HUES6 (cell line): Measurements from ENCODE around the gene ZCCHC24.

ENCODE experiments used
- H3K27ac ChIP-seq: 2 replicates; pipeline ENCODE4 v1.7.0; 2013; ENCODE audit warnings: low read depth, mild to moderate bottlenecking, low read length, inconsistent platforms
- H3K27me3 ChIP-seq: 2 replicates; pipeline ENCODE4 v1.6.1; 2013; ENCODE audit warnings: low read length; ENCODE audit not compliant: control insufficient read depth, insufficient read depth
- H3K36me3 ChIP-seq: 2 replicates; pipeline ENCODE4 v1.6.1; 2013; ENCODE audit warnings: low read length; ENCODE audit not compliant: control insufficient read depth, insufficient read depth
- H3K4me1 ChIP-seq: 2 replicates; pipeline ENCODE4 v1.6.1; 2013; ENCODE audit warnings: low read length; ENCODE audit not compliant: control insufficient read depth, insufficient read depth
- H3K4me3 ChIP-seq: 2 replicates; pipeline ENCODE4 v1.5.1; 2013; ENCODE audit warnings: low read depth, low read length
- H3K9ac ChIP-seq: one replicate; pipeline ENCODE4 v1.6.1; 2013; ENCODE audit warnings: mild to moderate bottlenecking, low read length
- H3K9me3 ChIP-seq: 2 replicates; pipeline ENCODE4 v1.6.1; 2013; ENCODE audit warnings: low read depth, low read length; ENCODE audit not compliant: control insufficient read depth, insufficient read depth

ZCCHC24 gene

DNA sequence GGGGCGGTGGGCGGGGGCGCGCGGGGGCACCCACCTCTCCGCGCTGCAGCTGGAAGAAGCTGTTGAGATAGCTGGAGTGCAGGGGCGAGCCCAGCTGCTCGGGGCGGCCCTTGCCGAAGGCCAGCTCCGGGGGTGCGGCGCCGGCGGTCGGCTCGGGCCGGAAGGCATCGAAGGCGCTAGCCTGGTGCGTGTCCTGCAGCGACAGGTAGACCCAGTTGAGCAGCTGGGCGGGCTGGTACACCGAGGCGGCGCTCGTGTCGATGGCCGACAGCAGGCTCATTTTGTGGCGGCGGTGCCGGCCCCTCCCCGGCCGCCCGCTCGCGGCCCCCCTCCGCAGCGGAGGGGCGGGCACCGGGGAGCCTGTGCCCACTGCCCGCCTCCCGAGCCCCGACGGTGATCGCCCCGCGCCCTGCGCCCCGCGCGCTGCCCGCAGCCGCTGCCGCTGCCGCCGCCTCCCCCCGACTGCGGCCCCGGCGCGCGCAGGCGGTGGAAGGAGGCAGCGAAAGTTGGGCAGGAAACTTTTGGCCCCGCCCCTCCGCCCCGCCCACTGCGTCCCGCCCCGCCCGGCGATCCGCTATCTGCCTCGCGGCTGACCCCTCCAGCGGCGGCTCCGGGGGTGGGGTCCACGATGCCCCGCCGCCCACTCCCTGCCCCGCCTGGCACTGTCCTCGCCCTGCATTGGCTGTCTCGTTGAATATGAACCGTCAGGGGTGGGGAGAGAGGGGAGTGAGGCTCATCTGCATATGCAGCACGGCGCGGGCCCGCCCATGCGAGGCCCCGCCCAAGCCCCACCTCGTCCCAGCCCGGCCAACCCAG lies at the start of gene ZCCHC24:
ZCCHC24 (minus strand) TSS at position 464 of the 816 bp plus-strand sequence; CDS start at position 280, 184 bp downstream.
- Histone ChIP-seq H3K36me3 (no peaks in the 10 kb centered on the region), H3K9me3 (no peaks in the 10 kb centered on the region), H3K27me3 (peaks cover 31% of the 10 kb centered on the region), H3K27ac (no peak within 1 kb of the TSS), H3K9ac (peak within 1 kb of the TSS; percentile 74), H3K4me1 (peaks cover 28% of the 10 kb centered on the region), H3K4me3 (peak within 1 kb of the TSS; percentile 80)

DNA sequence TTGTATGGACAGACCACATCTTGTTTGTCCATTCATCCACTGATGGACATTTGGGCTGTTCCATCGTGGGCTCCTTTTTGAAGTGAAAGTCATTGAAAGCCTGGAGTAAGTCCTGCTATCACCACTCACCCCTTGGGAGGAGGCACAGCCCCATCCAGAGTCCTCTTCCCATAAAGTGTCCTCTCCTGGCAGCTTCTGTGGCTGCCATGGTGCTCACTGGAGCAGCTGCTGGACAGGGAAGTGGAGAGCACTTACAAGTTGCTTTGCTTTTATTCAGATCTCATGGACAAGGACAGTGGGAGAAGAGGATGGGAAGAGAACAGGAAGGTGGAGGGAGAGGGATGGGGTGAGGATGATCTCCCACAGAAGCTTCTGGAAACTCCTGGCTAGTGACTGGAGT lies 48.4 kb upstream of the ZCCHC24 start:
- Histone ChIP-seq H3K4me3 (no peak overlapping the region), H3K9me3 (peaks cover 11% of the 10 kb centered on the region; the same call in 1 of the 2 replicates), H3K27me3 (peaks cover 15% of the 10 kb centered on the region; the same call in 1 of the 2 replicates), H3K9ac (no peak overlapping the region), H3K36me3 (no peaks in the 10 kb centered on the region), H3K27ac (no peak overlapping the region), H3K4me1 (peaks cover 9% of the 10 kb centered on the region; the same call in 1 of the 2 replicates)

DNA sequence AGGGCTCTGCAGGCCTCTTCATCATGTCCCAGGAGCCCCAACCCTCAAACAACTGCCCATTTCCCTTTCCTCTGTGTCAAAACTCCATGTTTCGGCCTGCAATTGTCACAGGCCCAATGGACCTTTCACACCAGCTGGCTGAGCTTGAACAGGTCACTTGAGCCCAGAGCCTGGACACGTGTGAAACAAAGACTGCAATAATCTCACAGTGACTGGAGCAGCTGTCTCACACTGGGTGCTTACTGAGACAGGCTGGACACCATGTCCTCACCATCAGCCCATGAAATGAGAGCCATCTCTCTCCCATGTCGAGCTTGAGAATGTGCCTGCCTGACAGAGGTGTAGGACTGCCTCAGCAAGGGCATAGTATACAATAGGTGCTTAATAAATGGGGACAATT lies 47.4 kb upstream of the ZCCHC24 start:
- H3K4me3 ChIP-seq, result no peak overlapping the region
- H3K9me3 ChIP-seq, result peaks cover 11% of the 10 kb centered on the region; the same call in 1 of the 2 replicates
- no peak overlapping the region for H3K27ac ChIP-seq
- H3K36me3 ChIP-seq, result no peaks in the 10 kb centered on the region
- no peak overlapping the region for H3K9ac ChIP-seq
- peaks cover 15% of the 10 kb centered on the region; the same call in 1 of the 2 replicates for H3K27me3 ChIP-seq
- H3K4me1 ChIP-seq, result peaks cover 17% of the 10 kb centered on the region; the same call in 1 of the 2 replicates

DNA sequence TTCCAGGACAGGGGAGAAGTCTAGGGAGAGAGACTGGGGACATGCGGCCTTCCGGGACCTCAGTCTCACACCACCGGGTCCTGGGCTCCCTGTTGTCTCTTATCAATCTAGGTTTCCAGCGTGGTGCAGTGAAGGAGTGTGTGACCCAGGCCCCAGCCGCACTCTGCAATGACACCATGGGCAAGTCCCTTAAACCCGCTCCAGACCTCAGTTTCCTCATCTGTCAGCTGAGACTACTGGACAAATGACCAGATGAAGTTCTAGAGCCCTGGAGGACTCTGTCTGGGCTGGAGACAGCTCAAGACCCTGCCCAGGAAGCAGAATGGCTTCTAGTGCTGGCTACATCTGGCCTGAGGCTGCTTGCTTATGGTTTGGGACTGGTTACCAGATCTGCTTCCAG lies 46.8 kb upstream of the ZCCHC24 start:
- Histone ChIP-seq H3K36me3 (no peaks in the 10 kb centered on the region), H3K9ac (no peak overlapping the region), H3K9me3 (peaks cover 11% of the 10 kb centered on the region; the same call in 1 of the 2 replicates), H3K27ac (no peak overlapping the region), H3K4me3 (no peak overlapping the region), H3K27me3 (peaks cover 15% of the 10 kb centered on the region; the same call in 1 of the 2 replicates), H3K4me1 (peaks cover 21% of the 10 kb centered on the region; the same call in 1 of the 2 replicates)

DNA sequence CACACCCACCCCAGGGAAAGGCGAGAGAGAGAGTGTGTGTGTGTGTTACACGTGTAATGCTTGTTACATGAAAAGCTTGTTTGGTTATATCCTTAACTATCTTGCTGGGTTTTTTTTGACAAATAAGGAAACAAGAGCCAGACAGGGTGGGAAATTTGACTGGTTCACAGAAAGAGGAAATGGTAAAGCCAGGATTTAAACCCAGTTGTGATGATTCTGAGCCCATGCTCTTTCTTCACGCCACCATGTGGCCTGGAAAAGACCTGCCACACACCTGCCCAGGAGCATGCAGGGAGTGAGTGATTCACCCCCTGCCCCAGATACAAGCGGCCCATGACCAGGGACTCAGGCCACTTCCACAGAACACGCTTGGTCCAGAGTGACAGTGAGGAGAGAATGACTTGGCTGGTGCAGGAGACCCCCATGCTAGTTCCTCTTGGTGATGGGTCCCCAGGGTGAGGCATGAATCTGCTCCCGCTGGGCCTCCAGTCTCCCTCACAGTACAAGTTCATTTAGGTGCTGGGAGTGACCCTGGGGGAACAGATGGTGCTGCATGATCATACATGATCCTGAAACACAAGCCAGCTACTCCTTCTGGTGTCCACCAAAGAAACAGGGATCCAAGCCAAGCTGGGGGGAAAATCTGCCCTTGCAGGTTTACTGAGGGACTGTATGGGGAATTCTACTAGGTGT lies 45.9 kb upstream of the ZCCHC24 start:
- Histone ChIP-seq H3K9me3 (peaks cover 4% of the 10 kb centered on the region; the same call in 1 of the 2 replicates), H3K4me1 (peaks cover 21% of the 10 kb centered on the region; the same call in 1 of the 2 replicates), H3K27ac (no peak overlapping the region), H3K36me3 (no peaks in the 10 kb centered on the region), H3K9ac (no peak overlapping the region), H3K27me3 (peaks cover 12% of the 10 kb centered on the region; the same call in 1 of the 2 replicates), H3K4me3 (no peak overlapping the region)

DNA sequence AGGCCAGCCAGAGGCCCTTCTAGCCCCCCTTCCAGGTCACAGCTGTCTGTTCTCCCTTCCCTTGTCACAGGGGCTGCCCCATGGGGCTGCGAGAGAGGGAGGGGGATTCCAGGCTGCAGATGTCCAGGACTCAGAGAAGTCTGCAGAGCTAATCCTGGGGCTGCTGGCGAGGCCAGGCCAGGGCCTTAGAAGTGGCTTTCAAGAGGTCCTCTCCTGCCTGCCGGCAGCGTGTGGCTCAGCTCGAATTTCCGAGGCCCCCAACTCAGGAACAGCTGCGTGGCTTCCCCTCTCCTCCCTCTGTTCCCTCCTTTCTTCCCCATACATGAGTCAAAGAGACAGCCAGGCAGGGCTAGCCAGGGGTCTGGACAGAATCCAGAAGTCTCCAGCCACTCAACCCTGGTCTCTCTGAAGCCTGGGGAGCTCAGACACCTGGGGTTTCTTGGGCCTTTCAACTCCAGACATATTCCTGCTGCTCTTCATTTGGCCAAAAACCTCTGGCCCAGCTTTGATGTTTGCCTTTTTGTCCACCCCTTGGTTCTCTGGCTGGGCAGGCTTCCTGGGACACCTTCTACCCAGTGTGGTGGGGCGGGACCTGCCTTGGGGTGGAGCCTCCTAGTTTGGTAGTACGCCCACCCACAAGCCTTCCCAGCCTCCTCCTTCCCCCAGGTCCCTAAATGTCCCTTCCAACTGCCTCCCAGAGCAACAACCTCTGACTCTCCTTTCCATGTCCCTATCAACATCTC lies 45.1 kb upstream of the ZCCHC24 start:
- peaks cover 12% of the 10 kb centered on the region; the same call in 1 of the 2 replicates for H3K27me3 ChIP-seq
- no peaks in the 10 kb centered on the region for H3K9me3 ChIP-seq
- no peak overlapping the region for H3K4me3 ChIP-seq
- H3K4me1 ChIP-seq, result peaks cover 21% of the 10 kb centered on the region; the same call in 1 of the 2 replicates
- no peak overlapping the region for H3K27ac ChIP-seq
- H3K9ac ChIP-seq, result no peak overlapping the region
- no peaks in the 10 kb centered on the region for H3K36me3 ChIP-seq

DNA sequence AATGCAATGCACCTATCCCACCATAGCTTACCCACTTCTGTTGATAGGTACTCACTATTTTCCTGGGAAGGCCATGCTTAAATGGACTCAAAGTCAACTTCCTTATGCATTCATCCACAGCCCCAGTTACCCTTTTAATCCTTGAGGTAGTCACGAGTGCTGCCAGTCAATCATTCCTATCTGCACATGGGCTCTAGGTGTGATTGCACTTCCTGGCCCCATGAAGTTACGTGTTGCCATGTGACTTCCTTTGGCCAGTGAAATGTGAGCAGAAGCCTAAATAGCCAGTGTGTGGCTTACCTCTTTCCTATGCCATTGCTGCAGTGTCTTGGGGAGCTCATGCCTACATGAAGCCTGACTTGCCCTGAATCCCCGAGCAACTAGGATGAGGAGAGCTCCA lies 43.4 kb upstream of the ZCCHC24 start:
- no peaks in the 10 kb centered on the region for H3K9me3 ChIP-seq
- peaks cover 4% of the 10 kb centered on the region; the same call in 1 of the 2 replicates for H3K27me3 ChIP-seq
- H3K27ac ChIP-seq, result no peak overlapping the region
- no peaks in the 10 kb centered on the region for H3K36me3 ChIP-seq
- H3K9ac ChIP-seq, result no peak overlapping the region
- no peak overlapping the region for H3K4me3 ChIP-seq
- peaks cover 21% of the 10 kb centered on the region; the same call in 1 of the 2 replicates for H3K4me1 ChIP-seq

DNA sequence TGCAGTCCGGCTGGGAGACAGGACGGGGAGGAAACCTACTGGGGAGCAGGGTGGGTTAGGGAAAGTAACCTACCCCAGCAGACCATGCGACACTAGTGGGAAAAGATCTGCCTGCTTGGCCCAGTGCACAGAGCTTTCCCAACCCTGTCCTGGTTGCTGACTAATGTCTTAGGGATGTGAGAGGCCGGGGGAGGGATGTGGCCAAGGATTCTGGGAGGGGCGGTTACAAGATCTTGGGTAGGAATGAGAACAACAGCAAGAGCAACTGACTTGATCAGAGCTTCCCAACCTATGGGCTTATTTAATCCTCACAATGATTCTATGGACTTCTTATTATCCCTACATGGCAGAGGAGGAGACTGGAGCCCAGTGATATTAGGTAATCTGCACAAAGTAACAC lies 42.9 kb upstream of the ZCCHC24 start:
- no peak overlapping the region for H3K27ac ChIP-seq
- no peaks in the 10 kb centered on the region for H3K36me3 ChIP-seq
- no peaks in the 10 kb centered on the region for H3K27me3 ChIP-seq
- peaks cover 21% of the 10 kb centered on the region; the same call in 1 of the 2 replicates for H3K4me1 ChIP-seq
- no peaks in the 10 kb centered on the region for H3K9me3 ChIP-seq
- no peak overlapping the region for H3K4me3 ChIP-seq
- H3K9ac ChIP-seq, result no peak overlapping the region

DNA sequence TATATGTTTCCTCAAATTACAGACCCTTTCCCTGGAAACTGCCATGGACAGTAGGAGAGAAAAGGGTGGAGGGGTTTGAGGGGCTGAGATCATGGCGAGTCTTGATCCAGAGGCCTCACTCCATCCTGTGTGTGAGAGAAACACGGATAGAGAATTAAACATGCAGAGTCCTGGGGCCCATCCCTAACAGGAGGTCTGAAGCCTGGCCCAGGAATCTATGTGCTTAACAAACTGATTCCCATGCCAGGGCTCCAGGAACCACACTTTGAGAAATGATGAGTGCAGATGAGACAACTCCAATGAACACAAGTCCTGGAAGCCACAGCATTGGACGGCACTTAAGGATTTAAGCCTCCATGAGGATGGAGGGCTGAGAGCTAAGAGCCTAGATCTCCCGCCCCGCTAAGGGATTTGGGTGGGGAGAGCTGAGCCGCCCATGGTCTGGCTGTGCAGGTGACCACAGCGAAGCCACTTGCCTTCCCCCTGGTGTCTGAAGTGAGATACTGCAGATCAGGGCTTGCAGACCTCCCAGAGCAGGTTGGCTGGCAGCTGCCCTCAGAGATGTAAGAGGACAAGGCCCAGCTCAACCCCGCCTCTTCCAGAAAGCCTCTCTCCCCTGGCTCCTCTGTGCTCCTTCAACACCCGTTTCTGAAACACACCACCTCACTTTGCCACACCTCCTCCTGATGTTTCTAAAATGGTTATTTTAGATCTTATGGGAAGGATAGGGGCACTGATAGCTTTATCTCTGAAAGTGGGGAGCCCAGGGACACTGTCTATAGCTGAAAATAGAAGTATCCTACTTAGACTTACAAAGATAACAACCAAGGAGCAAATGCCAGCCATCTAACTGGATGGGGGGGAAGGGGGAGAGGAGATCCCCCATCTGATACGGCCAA lies 42.1 kb upstream of the ZCCHC24 start:
- Histone ChIP-seq H3K4me3 (no peak overlapping the region), H3K4me1 (peaks cover 21% of the 10 kb centered on the region; the same call in 1 of the 2 replicates), H3K9me3 (no peaks in the 10 kb centered on the region), H3K27ac (no peak overlapping the region), H3K36me3 (no peaks in the 10 kb centered on the region), H3K27me3 (no peaks in the 10 kb centered on the region), H3K9ac (no peak overlapping the region)

DNA sequence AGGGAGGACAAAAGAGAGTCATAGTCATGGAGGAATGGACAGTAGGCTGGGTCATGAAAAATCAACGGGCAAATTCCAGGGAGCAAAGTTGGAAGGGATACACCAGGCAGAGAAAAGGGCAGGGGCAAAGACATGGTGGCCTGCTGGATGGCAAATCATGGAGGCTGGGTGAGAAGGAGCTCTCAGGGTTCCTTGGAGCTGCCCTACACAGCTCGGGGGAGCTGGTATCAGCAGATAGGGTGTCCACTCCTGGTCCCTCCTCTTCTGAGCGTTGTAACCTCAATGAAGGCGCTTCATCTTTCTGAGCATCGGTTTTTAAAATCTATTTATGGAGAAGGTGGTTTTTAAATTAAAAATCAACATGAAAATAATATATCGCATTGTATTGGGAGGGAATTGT lies 39.1 kb upstream of the ZCCHC24 start:
- no peaks in the 10 kb centered on the region for H3K9me3 ChIP-seq
- no peak overlapping the region for H3K27ac ChIP-seq
- no peak overlapping the region for H3K4me3 ChIP-seq
- H3K27me3 ChIP-seq, result no peaks in the 10 kb centered on the region
- H3K9ac ChIP-seq, result no peak overlapping the region
- no peaks in the 10 kb centered on the region for H3K36me3 ChIP-seq
- H3K4me1 ChIP-seq, result peaks cover 12% of the 10 kb centered on the region; the same call in 1 of the 2 replicates
